Thyroid gland (tissue), 4 donors: ENCODE measurements around the gene MRNIP. TPM values are rescaled to one million over a fixed set of nuclear protein-coding genes. Genes with fewer than 3 reads are reported as not detected.

Experiments used
- DNase-seq, 2 donors: peaks; one replicate each; pipeline ENCODE4 v3.0.0-alpha.2; 2019
- H3K27ac ChIP-seq, 3 donors: fragments of 200-600 bp; sonication (generic); 1 replicate in 2 of 3; 2 replicates in 1 of 3; pipeline ENCODE4 v1.5.1; 2016 to 2019; ENCODE audit warnings: mild to moderate bottlenecking in 1 of 3, moderate library complexity in 1 of 3
- H3K27me3 ChIP-seq: fragments of 200-600 bp; sonication (generic); one replicate; pipeline ENCODE4 v1.5.1; 2019
- H3K36me3 ChIP-seq, 2 donors: fragments of 200-600 bp; sonication (generic); one replicate each; pipeline ENCODE4 v1.5.1; 2016 to 2019
- H3K4me1 ChIP-seq, 2 donors: fragments of 200-600 bp; sonication (generic); one replicate each; pipeline ENCODE4 v1.5.1; 2017 to 2019
- H3K4me3 ChIP-seq, 3 donors: fragments of 200-600 bp; sonication (generic); replicated peaks in 1 of 3; 1 replicate in 2 of 3; 2 replicates in 1 of 3; pipeline ENCODE4 v1.5.1; 2016; ENCODE audit warnings: mild to moderate bottlenecking in 1 of 3
- H3K9me3 ChIP-seq: fragments of 200-600 bp; sonication (generic); one replicate; pipeline ENCODE4 v1.5.1; 2017
- CTCF ChIP-seq, 6 experiments: fragments of 200-600 bp in 3 of 6; fragments of 450-650 bp in 3 of 6; sonication (generic) in 3 of 6; IDR thresholded peaks; one replicate each; pipeline ENCODE4 v1.5.1; 2016 to 2019; ENCODE audit warnings: antibody characterized with exemption in 6 of 6, mild to moderate bottlenecking in 2 of 6, inconsistent platforms in 1 of 6, moderate library complexity in 1 of 6
- POLR2A ChIP-seq, 2 donors: fragments of 450-650 bp; IDR thresholded peaks; one replicate each; pipeline ENCODE4 v1.6.1; 2017; ENCODE audit warnings: antibody characterized with exemption in 2 of 2, mild to moderate bottlenecking in 2 of 2, moderate library complexity in 1 of 2
- WGBS, 2 donors: methylation state at CpG; one replicate each; pipeline ENCODE4 v1.1.5; 2017; 5-methylcytosine and 5-hydroxymethylcytosine counted together
- intact Hi-C: fragments of 100-400 bp; cut with DNase I; formaldehyde crosslinking; loops from one replicate; pipeline ENCODE4 v1.15.1; 2023
- total RNA-seq, 4 donors: library from RNA; depleted of rRNA; stranded (reverse); fragments of >200 nt; gene quantifications; one replicate each; pipeline ENCODE4 v1.2.3, GENCODE V29; 2016

The MRNIP gene
- total RNA-seq, 4 donors from 2014 or later: 37.1 to 68.2 (median 52.1) TPM

GRCh38 chr5:179800696-179801201 lies 57.9 kb downstream of the MRNIP start:
- 88 to 93% methylated on average over 9 to 10 of the region's 12 CpGs for WGBS, 2 donors
- TF ChIP-seq CTCF (IDR thresholded peaks at IDR 0.05) (no peak), POLR2A (IDR thresholded peaks at IDR 0.05) (no peak)
- H3K4me3 ChIP-seq: no peak overlapping the region
- no peaks in the 10 kb centered on the region for H3K9me3 ChIP-seq
- intact Hi-C loops: loop anchor here (5.0 kb wide), 1 partner anchor 107 kb away; the partner anchor contains the start of gene TBC1D9B
- peaks cover 16 to 45% of the 10 kb centered on the region in 2 donors for H3K4me1 ChIP-seq
- peaks cover 24 to 41% of the 10 kb centered on the region in 2 donors for H3K36me3 ChIP-seq
- no peaks in the 10 kb centered on the region for H3K27me3 ChIP-seq
- no peak for DNase-seq
- H3K27ac ChIP-seq: no peak overlapping the region

- TF ChIP-seq POLR2A (IDR thresholded peaks at IDR 0.05): no peak
- TF ChIP-seq CTCF (IDR thresholded peaks at IDR 0.05): no peak
- Histone ChIP-seq H3K27ac (no peak overlapping the region), H3K27me3 (no peaks in the 10 kb centered on the region), H3K9me3 (no peaks in the 10 kb centered on the region), H3K4me3 (no peak overlapping the region), H3K4me1 (peaks cover 19 to 46% of the 10 kb centered on the region in 2 donors), H3K36me3 (peaks cover 24 to 41% of the 10 kb centered on the region in 2 donors)
- no peak for DNase-seq
- 96 to 99% methylated on average over 16 to 21 of the region's 21 CpGs for WGBS, 2 donors
- intact Hi-C loops: loop anchor here (5.0 kb wide), 1 partner anchor 107 kb away; the partner anchor contains the start of gene TBC1D9B
Measured at GRCh38 chr5:179800071-179800695, 58.4 kb downstream of the MRNIP start.

GRCh38 chr5:179799644-179799973 lies 59.0 kb downstream of the MRNIP start:
- Histone ChIP-seq H3K9me3 (no peaks in the 10 kb centered on the region), H3K27ac (no peak overlapping the region), H3K4me3 (no peak overlapping the region), H3K27me3 (no peaks in the 10 kb centered on the region), H3K4me1 (peaks cover 20 to 46% of the 10 kb centered on the region in 2 donors), H3K36me3 (peaks cover 24 to 41% of the 10 kb centered on the region in 2 donors)
- DNase-seq: no peak
- intact Hi-C loops: loop anchor here (5.0 kb wide), 2 partner anchors 37 to 58 kb away; partner anchors contain the start of gene MRNIP
- WGBS, 2 donors: 94 to 95% methylated on average over 5 of the region's 5 CpGs
- TF ChIP-seq POLR2A (IDR thresholded peaks at IDR 0.05) (no peak), CTCF (IDR thresholded peaks at IDR 0.05) (no peak)

- peaks cover 26 to 46% of the 10 kb centered on the region in 2 donors for H3K4me1 ChIP-seq
- H3K27ac ChIP-seq: no peak overlapping the region
- no peak for DNase-seq
- H3K27me3 ChIP-seq: no peaks in the 10 kb centered on the region
- peaks cover 24 to 41% of the 10 kb centered on the region in 2 donors for H3K36me3 ChIP-seq
- no peaks in the 10 kb centered on the region for H3K9me3 ChIP-seq
- no peak overlapping the region for H3K4me3 ChIP-seq
- 93 to 97% methylated on average over 24 to 35 of the region's 36 CpGs for WGBS, 2 donors
- no peak for TF ChIP-seq CTCF (IDR thresholded peaks at IDR 0.05)
- TF ChIP-seq POLR2A (IDR thresholded peaks at IDR 0.05): no peak
- intact Hi-C loops: loop anchor here (5.0 kb wide), 2 partner anchors 37 to 58 kb away; partner anchors contain the start of gene MRNIP
Measured at GRCh38 chr5:179798771-179799643, 59.6 kb downstream of the MRNIP start.
